Measurements from ENCODE around the gene FMO1.

DNA sequence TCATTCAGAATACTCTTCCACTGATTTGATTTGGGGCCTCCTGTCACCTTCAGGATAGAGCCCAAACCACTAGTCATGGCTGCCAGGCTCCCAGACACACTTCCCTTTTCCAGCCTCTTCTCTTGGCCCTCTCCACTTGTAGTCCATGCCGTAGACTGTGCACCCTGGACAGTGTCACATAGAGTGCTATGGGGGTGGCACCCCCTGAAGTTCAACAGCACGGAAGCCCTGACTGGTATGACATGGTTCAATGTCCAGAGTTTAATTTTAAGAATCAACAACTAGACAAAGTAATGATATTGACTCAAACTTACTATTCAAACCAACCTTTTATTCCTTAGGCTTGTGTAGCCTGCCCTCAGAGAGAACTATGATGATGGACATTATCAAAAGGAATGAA is 40.9 kb upstream of the FMO1 start:
- TF ChIP-seq, protein P1, sequence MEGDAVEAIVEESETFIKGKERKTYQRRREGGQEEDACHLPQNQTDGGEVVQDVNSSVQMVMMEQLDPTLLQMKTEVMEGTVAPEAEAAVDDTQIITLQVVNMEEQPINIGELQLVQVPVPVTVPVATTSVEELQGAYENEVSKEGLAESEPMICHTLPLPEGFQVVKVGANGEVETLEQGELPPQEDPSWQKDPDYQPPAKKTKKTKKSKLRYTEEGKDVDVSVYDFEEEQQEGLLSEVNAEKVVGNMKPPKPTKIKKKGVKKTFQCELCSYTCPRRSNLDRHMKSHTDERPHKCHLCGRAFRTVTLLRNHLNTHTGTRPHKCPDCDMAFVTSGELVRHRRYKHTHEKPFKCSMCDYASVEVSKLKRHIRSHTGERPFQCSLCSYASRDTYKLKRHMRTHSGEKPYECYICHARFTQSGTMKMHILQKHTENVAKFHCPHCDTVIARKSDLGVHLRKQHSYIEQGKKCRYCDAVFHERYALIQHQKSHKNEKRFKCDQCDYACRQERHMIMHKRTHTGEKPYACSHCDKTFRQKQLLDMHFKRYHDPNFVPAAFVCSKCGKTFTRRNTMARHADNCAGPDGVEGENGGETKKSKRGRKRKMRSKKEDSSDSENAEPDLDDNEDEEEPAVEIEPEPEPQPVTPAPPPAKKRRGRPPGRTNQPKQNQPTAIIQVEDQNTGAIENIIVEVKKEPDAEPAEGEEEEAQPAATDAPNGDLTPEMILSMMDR (IDR thresholded peaks at IDR 0.05): no peak
- no peak for TF ChIP-seq EZH2 (IDR thresholded peaks at IDR 0.05; ENCODE audit: borderline replicate concordance, insufficient read depth, low read depth, low read length, poor library complexity, severe bottlenecking)

Data from B cell (primary cell).